IPS-15b (cell line): ENCODE results near the gene LGALS8.
"Not testable (repeated sequence)": the region's sequence is repeated elsewhere in the genome, so short reads cannot be mapped to it uniquely, and the experiment has no call there.

Experiments
- H3K27me3 ChIP-seq: one replicate; pipeline ENCODE4 v1.6.1; 2013; ENCODE audit warnings: low read length; ENCODE audit not compliant: control insufficient read depth, insufficient read depth
- H3K36me3 ChIP-seq: one replicate; pipeline ENCODE4 v1.6.1; 2013; ENCODE audit warnings: low read length; ENCODE audit not compliant: control insufficient read depth, insufficient read depth
- H3K4me1 ChIP-seq: one replicate; pipeline ENCODE4 v1.6.1; 2013; ENCODE audit warnings: mild to moderate bottlenecking, low read length; ENCODE audit not compliant: control insufficient read depth, insufficient read depth
- H3K4me3 ChIP-seq: one replicate; pipeline ENCODE4 v1.5.1; 2013; ENCODE audit warnings: low read depth, low read length
- H3K9ac ChIP-seq: one replicate; pipeline ENCODE4 v1.6.1; 2013; ENCODE audit warnings: low read depth, mild to moderate bottlenecking, low read length
- H3K9me3 ChIP-seq: one replicate; pipeline ENCODE4 v1.6.1; 2013; ENCODE audit warnings: mild to moderate bottlenecking, low read length; ENCODE audit not compliant: control insufficient read depth, insufficient read depth

Gene LGALS8

GRCh38 chr1:236577041-236577440 is 53.3 kb downstream of the LGALS8 start:
- not testable (repeated sequence) for H3K4me3 ChIP-seq, H3K9ac ChIP-seq, H3K27me3 ChIP-seq, H3K9me3 ChIP-seq, H3K4me1 ChIP-seq, H3K36me3 ChIP-seq

GRCh38 chr1:236578661-236579060 is 54.9 kb downstream of the LGALS8 start:
- Histone ChIP-seq H3K4me3 (no peak overlapping the region), H3K27me3 (no peaks in the 10 kb centered on the region), H3K4me1 (no peaks in the 10 kb centered on the region), H3K9ac (no peak overlapping the region), H3K36me3 (peaks cover under 1% of the 10 kb centered on the region), H3K9me3 (no peaks in the 10 kb centered on the region)

GRCh38 chr1:236580404-236580803 is 56.6 kb downstream of the LGALS8 start:
- not testable (repeated sequence) for H3K36me3 ChIP-seq, H3K9ac ChIP-seq, H3K27me3 ChIP-seq, H3K4me1 ChIP-seq, H3K9me3 ChIP-seq, H3K4me3 ChIP-seq

GRCh38 chr1:236581528-236581927 is 57.7 kb downstream of the LGALS8 start:
- Histone ChIP-seq H3K4me1 (no peaks in the 10 kb centered on the region), H3K27me3 (no peaks in the 10 kb centered on the region), H3K9ac (no peak overlapping the region), H3K4me3 (no peak overlapping the region), H3K9me3 (no peaks in the 10 kb centered on the region), H3K36me3 (peaks cover 9% of the 10 kb centered on the region)

- H3K36me3 ChIP-seq = peaks cover 3% of the 10 kb centered on the region
- no peaks in the 10 kb centered on the region for H3K27me3 ChIP-seq
- H3K9ac ChIP-seq = no peak overlapping the region
- H3K9me3 ChIP-seq = no peaks in the 10 kb centered on the region
- H3K4me3 ChIP-seq = no peak overlapping the region
- no peaks in the 10 kb centered on the region for H3K4me1 ChIP-seq
These were observed 65.7 kb downstream of the LGALS8 start for GRCh38 chr1:236589531-236589930.

GRCh38 chr1:236590553-236591150 is 66.9 kb downstream of the LGALS8 start:
- Histone ChIP-seq H3K36me3 (no peaks in the 10 kb centered on the region), H3K4me1 (no peaks in the 10 kb centered on the region), H3K9ac (no peak overlapping the region), H3K9me3 (no peaks in the 10 kb centered on the region), H3K4me3 (no peak overlapping the region), H3K27me3 (no peaks in the 10 kb centered on the region)

GRCh38 chr1:236602171-236602570 is 78.4 kb downstream of the LGALS8 start:
- Histone ChIP-seq H3K36me3 (no peaks in the 10 kb centered on the region), H3K27me3 (no peaks in the 10 kb centered on the region), H3K4me1 (no peaks in the 10 kb centered on the region), H3K9me3 (no peaks in the 10 kb centered on the region), H3K4me3 (no peak overlapping the region), H3K9ac (no peak overlapping the region)
